DND-41 (cell line): ENCODE results near the gene LSM3.

Experiments used
- ATAC-seq: fragments of 200-7000 bp; cut with Tn5 transposase; 3 replicates; pipeline ENCODE4 v1.9.1; 2021; ENCODE audit warnings: low read depth; ENCODE audit not compliant: insufficient read depth
- DNase-seq: peaks from one replicate; pipeline ENCODE4 v3.0.0-alpha.2; 2020
- H2AFZ ChIP-seq: 2 replicates; pipeline ENCODE4 v1.6.0; 2012; ENCODE audit warnings: low read depth, low read length
- H3K27ac ChIP-seq: 2 replicates; pipeline ENCODE4 v1.5.1; 2012; ENCODE audit warnings: low read length, inconsistent platforms
- H3K27me3 ChIP-seq: fragments of 200-600 bp; sonication (generic); 2 replicates; pipeline ENCODE4 v1.6.0; 2012; ENCODE audit warnings: low read length, mild to moderate bottlenecking, inconsistent platforms; ENCODE audit not compliant: insufficient read depth, poor library complexity
- H3K36me3 ChIP-seq: 2 replicates; pipeline ENCODE4 v1.5.1; 2012; ENCODE audit warnings: low read length, inconsistent platforms; ENCODE audit not compliant: insufficient read depth
- H3K4me1 ChIP-seq: 2 replicates; pipeline ENCODE4 v1.5.1; 2012; ENCODE audit warnings: mild to moderate bottlenecking, low read length; ENCODE audit not compliant: insufficient read depth
- H3K4me2 ChIP-seq: 2 replicates; pipeline ENCODE4 v1.6.0; 2012; ENCODE audit warnings: mild to moderate bottlenecking, moderate library complexity, low read length, inconsistent platforms; ENCODE audit not compliant: insufficient read depth
- H3K4me3 ChIP-seq, 2 experiments: fragments of 200-600 bp in 1 of 2; shearing (Covaris generic) in 1 of 2; 2 replicates each; pipeline ENCODE4 v1.5.1; 2012 to 2016; ENCODE audit warnings: inconsistent platforms in 2 of 2, low read length in 2 of 2, mild to moderate bottlenecking in 2 of 2, low read depth in 1 of 2, moderate library complexity in 1 of 2
- H3K79me2 ChIP-seq: 2 replicates; pipeline ENCODE4 v1.6.0; 2012; ENCODE audit warnings: low read length, inconsistent platforms; ENCODE audit not compliant: insufficient read depth
- H3K9ac ChIP-seq: 2 replicates; pipeline ENCODE4 v1.6.0; 2012; ENCODE audit warnings: low read depth, mild to moderate bottlenecking, inconsistent platforms, low read length, moderate library complexity
- H3K9me3 ChIP-seq: 2 replicates; pipeline ENCODE4 v1.5.1; 2012; ENCODE audit warnings: low read length, moderate library complexity, mild to moderate bottlenecking, inconsistent platforms; ENCODE audit not compliant: insufficient read depth, severe bottlenecking
- H4K20me1 ChIP-seq: 2 replicates; pipeline ENCODE4 v1.6.0; 2012; ENCODE audit warnings: low read length; ENCODE audit not compliant: insufficient read depth
- CTCF ChIP-seq: IDR thresholded peaks from 2 replicates; pipeline ENCODE4 v1.5.1; 2012; ENCODE audit warnings: borderline replicate concordance, low read length, moderate library complexity, mild to moderate bottlenecking; ENCODE audit not compliant: poor library complexity, severe bottlenecking; ENCODE audit errors: extremely low read depth
- EZH2 ChIP-seq: IDR thresholded peaks from 3 replicates; pipeline ENCODE4 v1.6.1; 2012; ENCODE audit warnings: borderline replicate concordance, low read depth, mild to moderate bottlenecking, moderate library complexity, low read length, inconsistent platforms; ENCODE audit not compliant: severe bottlenecking

LSM3 gene

GRCh38 chr3:14138109-14138877 is 40.3 kb upstream of the LSM3 start:
- Histone ChIP-seq H3K9ac (no peak overlapping the region), H4K20me1 (0 out of 2 replicates have a peak, but pooled peaks cover 2% of the 10 kb centered on the region), H3K27me3 (no peaks in the 10 kb centered on the region), H3K36me3 (peaks cover 89% of the 10 kb centered on the region), H2AFZ (no peak overlapping the region), H3K4me3 (no peak overlapping the region), H3K9me3 (no peaks in the 10 kb centered on the region), H3K79me2 (no peaks in the 10 kb centered on the region), H3K27ac (no peak overlapping the region), H3K4me1 (no peaks in the 10 kb centered on the region), H3K4me2 (no peak overlapping the region)
- TF ChIP-seq EZH2 (no peak), CTCF (no peak)
- DNase-seq (no peak), ATAC-seq (0 out of 3 replicates have a peak, but pooled peaks have one; percentile 18)

- Histone ChIP-seq H3K27me3 (no peaks in the 10 kb centered on the region), H3K27ac (no peak overlapping the region), H3K4me1 (no peaks in the 10 kb centered on the region), H3K4me2 (no peak overlapping the region), H3K79me2 (no peaks in the 10 kb centered on the region), H3K9me3 (no peaks in the 10 kb centered on the region), H3K9ac (no peak overlapping the region), H2AFZ (no peak overlapping the region), H4K20me1 (0 out of 2 replicates have a peak, but pooled peaks cover 2% of the 10 kb centered on the region), H3K4me3 (no peak overlapping the region), H3K36me3 (peaks cover 85% of the 10 kb centered on the region)
- DNase-seq, result no peak
- ATAC-seq, result no peak
- no peak for TF ChIP-seq CTCF
- TF ChIP-seq EZH2, result no peak
Measured at GRCh38 chr3:14138878-14139655, 39.5 kb upstream of the LSM3 start.

GRCh38 chr3:14139771-14140170 is 38.8 kb upstream of the LSM3 start:
- Histone ChIP-seq H3K9ac (no peak overlapping the region), H2AFZ (no peak overlapping the region), H3K4me2 (no peak overlapping the region), H3K79me2 (no peaks in the 10 kb centered on the region), H3K27me3 (no peaks in the 10 kb centered on the region), H3K27ac (no peak overlapping the region), H3K9me3 (no peaks in the 10 kb centered on the region), H3K36me3 (peaks cover 78% of the 10 kb centered on the region), H3K4me3 (no peak overlapping the region), H4K20me1 (0 out of 2 replicates have a peak, but pooled peaks cover 2% of the 10 kb centered on the region), H3K4me1 (peaks cover 3% of the 10 kb centered on the region; the same call in 1 of the 2 replicates)
- DNase-seq (no peak), ATAC-seq (no peak)
- no peak for TF ChIP-seq CTCF
- no peak for TF ChIP-seq EZH2
